Measurements from ENCODE around the gene PACSIN1.

The PACSIN1 gene

GRCh38 chr6:34547701-34548644 lies 82.1 kb downstream of the PACSIN1 start:
- DNase-seq = no peak

- peak; percentile 22 for DNase-seq
Observed at GRCh38 chr6:34549026-34549803, 83.3 kb downstream of the PACSIN1 start.

GRCh38 chr6:34549804-34550202 lies 83.9 kb downstream of the PACSIN1 start:
- no peak for DNase-seq

- no peak for DNase-seq
Observed at GRCh38 chr6:34551720-34552119, 85.8 kb downstream of the PACSIN1 start.

- no peak for DNase-seq
Observed at GRCh38 chr6:34552620-34553019, 86.7 kb downstream of the PACSIN1 start.

- DNase-seq = no peak
Observed at GRCh38 chr6:34553146-34553545, 87.3 kb downstream of the PACSIN1 start.

- no peak for DNase-seq
Observed at GRCh38 chr6:34553750-34554149, 87.9 kb downstream of the PACSIN1 start.

GRCh38 chr6:34554291-34555006 lies 88.6 kb downstream of the PACSIN1 start:
- peak; percentile 39 for DNase-seq

- DNase-seq = no peak
Observed at GRCh38 chr6:34555007-34555322, 89.1 kb downstream of the PACSIN1 start.

- no peak for DNase-seq
Observed at GRCh38 chr6:34555328-34555727, 89.5 kb downstream of the PACSIN1 start.

- no peak for DNase-seq
Observed at GRCh38 chr6:34556031-34556471, 90.2 kb downstream of the PACSIN1 start, which contains the start of gene SPDEF. Gene SPDEF, minus strand, starts transcription at chr6:34556329. Its CDS starts 11,874 bp downstream, at chr6:34544455.

- no peak for DNase-seq
Observed at GRCh38 chr6:34556493-34556892, 90.6 kb downstream of the PACSIN1 start.

GRCh38 chr6:34557228-34557627 lies 91.4 kb downstream of the PACSIN1 start:
- DNase-seq = no peak

GRCh38 chr6:34558172-34558714 lies 92.4 kb downstream of the PACSIN1 start:
- no peak for DNase-seq

- no peak for DNase-seq
Observed at GRCh38 chr6:34559651-34560365, 93.9 kb downstream of the PACSIN1 start.

- peak; percentile 48 for DNase-seq
Observed at GRCh38 chr6:34560366-34561226, 94.7 kb downstream of the PACSIN1 start.

GRCh38 chr6:34561227-34561530 lies 95.3 kb downstream of the PACSIN1 start:
- no peak for DNase-seq

GRCh38 chr6:34562350-34562749 lies 96.5 kb downstream of the PACSIN1 start:
- no peak for DNase-seq

GRCh38 chr6:34562861-34563512 lies 97.1 kb downstream of the PACSIN1 start:
- DNase-seq = no peak

- DNase-seq = no peak
Observed at GRCh38 chr6:34563513-34563870, 97.6 kb downstream of the PACSIN1 start.

- no peak for DNase-seq
Observed at GRCh38 chr6:34564181-34564580, 98.3 kb downstream of the PACSIN1 start.

Measured in eye (tissue), 1 donor.